Heart left ventricle (tissue), 16 donors: ENCODE results near the gene FAM151A. TPM values are rescaled to one million over a fixed set of nuclear protein-coding genes. Genes with fewer than 3 reads are reported as not detected.

Experiments used
- ATAC-seq, 4 donors: fragments of 200-7000 bp; cut with Tn5 transposase; one replicate each; pipeline ENCODE4 v1.9.1; 2020 to 2022; ENCODE audit warnings: moderate library complexity in 4 of 4, mild to moderate bottlenecking in 3 of 4, moderate number of reproducible peaks in 1 of 4
- DNase-seq, 5 donors: peaks; one replicate each; pipeline ENCODE4 v3.0.0-alpha.2; 2020
- H3K27ac ChIP-seq, 12 donors: fragments of 200-600 bp; sonication (generic) in 4 of 12; one replicate each; pipeline versions ENCODE4 v1.5.0 to v1.8.0; 2016 to 2022; ENCODE audit warnings: mild to moderate bottlenecking in 2 of 12
- H3K27me3 ChIP-seq, 9 donors: fragments of 200-600 bp; sonication (generic) in 2 of 9; one replicate each; pipeline versions ENCODE4 v1.5.1 to v1.8.0; 2016 to 2022; ENCODE audit warnings: mild to moderate bottlenecking in 3 of 9
- H3K36me3 ChIP-seq, 9 donors: fragments of 200-600 bp; sonication (generic) in 2 of 9; one replicate each; pipeline versions ENCODE4 v1.5.0 to v1.8.0; 2018 to 2022; ENCODE audit warnings: mild to moderate bottlenecking in 2 of 9
- H3K4me1 ChIP-seq, 12 donors: fragments of 200-600 bp; sonication (generic) in 4 of 12; one replicate each; pipeline versions ENCODE4 v1.5.0 to v1.8.0; 2016 to 2022; ENCODE audit warnings: mild to moderate bottlenecking in 3 of 12
- H3K4me3 ChIP-seq, 12 donors: fragments of 200-600 bp; sonication (generic) in 4 of 12; one replicate each; pipeline versions ENCODE4 v1.5.0 to v1.8.0; 2017 to 2022; ENCODE audit warnings: mild to moderate bottlenecking in 9 of 12, moderate library complexity in 4 of 12
- H3K9me3 ChIP-seq, 12 donors: fragments of 200-600 bp; sonication (generic) in 4 of 12; one replicate each; pipeline versions ENCODE4 v1.5.0 to v1.8.0; 2016 to 2022; ENCODE audit warnings: mild to moderate bottlenecking in 1 of 12
- POLR2A ChIP-seq, 2 donors: fragments of 450-650 bp; IDR thresholded peaks; one replicate each; pipeline ENCODE4 v1.6.1; 2017; ENCODE audit warnings: antibody characterized with exemption in 2 of 2, mild to moderate bottlenecking in 2 of 2, moderate library complexity in 2 of 2
- WGBS, 4 donors: extraction: QIAGEN DNeasy Blood & Tissue Kit in 2 of 4; methylation state at CpG; one replicate each; pipeline versions ENCODE4 v1.1.5 to v1.1.7; 2013 to 2018; 5-methylcytosine and 5-hydroxymethylcytosine counted together
- intact Hi-C, 10 donors: fragments of 100-400 bp; cut with DNase I; formaldehyde crosslinking; loops; one replicate each; pipeline versions ENCODE4 v1.11.1 to v1.14.2; 2022
- polyA plus RNA-seq, 2 donors: library from polyadenylated mRNA; stranded (reverse); fragments of 200-250 nt; gene quantifications; one replicate each; pipeline ENCODE4 v1.2.3, GENCODE V29; 2013
- total RNA-seq, 9 donors: library from RNA; depleted of rRNA in 2 of 9; stranded (reverse); fragments of >200 nt in 2 of 9; fragmentation: NEBNext Ultra II Directional in 3 of 9; extraction: Animal tissue kit (Norgen Biotek cat#: 25700) in 3 of 9; gene quantifications; one replicate each; pipeline versions ENCODE4 v1.1.0 to v1.2.4, GENCODE V29; 2016 to 2023
- TF ChIP-seq, protein P1 (sequence below), 12 donors: fragments of 200-600 bp; sonication (generic) in 4 of 12; IDR thresholded peaks; one replicate each; pipeline versions ENCODE4 v1.5.0 to v1.8.0; 2018 to 2022; ENCODE audit warnings: antibody characterized with exemption in 12 of 12, mild to moderate bottlenecking in 5 of 12
- donor health status: ischemic (EF 13 %, LVEDD 7.1; RV severe dilation, severe dysfunction).
- donor health status: healthy with polysubstance abuse.
- donor health status: DM: no; HTN: yes; CAD: no.
- donor health status: DM: no; HTN: no; CAD: no.
- donor health status: ischemic (EF 25% LVEDD 6.9; RV normal size, moderate dysfunction).
- donor health status: ischemic (EF 25% LVEDD 5.7; RV mildly dilated, moderate dysfunction).
- donor health status: healthy.
- donor health status: DM: yes; HTN: yes; CAD: no.
- donor health status: ischemic (EF 35%, LVEDD 5.7; RV mildly dilated, moderate dysfunction).
- donor health status: nonischemic (EF 11% LVEDD 7.7; RV severe dilation, severe dysfunction).
- donor health status: DM: yes; HTN: yes; CAD: no.
- donor health status: PGD.
- donor health status: ischemic (EF 29% LVEDD 5.4; RV normal size, mild dysfunction).
- donor health status: nonischemic (EF 23%, LVEDD 6.1; RV moderate dilation, normal function).

Gene FAM151A
- total and polyA plus RNA-seq, 11 donors, result 0.19 to 1.9 (median 0.53) TPM

DNA sequence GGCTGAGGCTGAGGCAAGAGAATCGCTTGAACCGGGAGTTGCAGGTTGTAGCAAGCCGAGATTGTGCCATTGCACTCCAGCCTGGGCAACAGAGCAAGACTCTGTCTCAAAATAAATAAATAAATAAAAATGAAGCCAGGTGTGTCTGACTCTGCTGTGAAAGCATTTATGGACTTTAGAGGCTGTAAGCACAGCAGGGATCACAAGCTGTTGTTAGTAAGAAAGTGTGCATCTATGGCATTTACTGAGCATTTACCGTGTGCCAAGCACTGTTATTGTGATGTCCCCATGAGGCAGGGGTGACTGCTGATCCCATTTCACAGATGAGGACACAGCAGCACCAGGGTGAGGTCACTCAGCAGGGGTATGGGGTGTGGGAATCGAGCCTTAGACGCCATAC lies 20.1 kb downstream of the FAM151A start:
- ATAC-seq, result peak in 1 of 4 donors; percentile 2
- peaks cover 0 to 9% (median 0%) of the 10 kb centered on the region in 12 donors for H3K4me1 ChIP-seq

DNA sequence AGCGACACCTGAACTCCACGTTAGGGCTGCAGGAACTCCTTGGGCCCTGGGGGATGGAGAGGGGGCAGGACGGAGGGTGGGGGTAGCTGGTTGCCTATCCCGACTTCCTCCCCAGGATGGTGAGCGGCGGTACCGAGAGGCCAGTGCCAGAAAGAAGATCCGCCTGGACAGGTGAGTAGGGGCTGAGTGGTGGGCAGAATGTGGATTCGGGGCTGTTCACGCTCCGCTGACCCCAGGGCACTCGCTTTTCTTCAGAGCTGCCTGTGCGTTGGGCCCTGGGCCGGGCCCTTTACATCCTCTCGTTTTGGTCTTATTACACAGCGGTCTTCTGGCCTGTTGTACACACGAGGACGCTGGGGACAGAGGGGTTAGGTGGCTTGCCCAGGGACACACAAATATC lies 20.8 kb downstream of the FAM151A start:
- peaks cover 0 to 9% (median 0%) of the 10 kb centered on the region in 12 donors for H3K4me1 ChIP-seq
- peaks cover 0 to 71% (median 23%) of the 10 kb centered on the region in 9 donors for H3K36me3 ChIP-seq
- WGBS, 4 donors, result 82 to 86% (median 83%) methylated on average over 18 of the region's 18 CpGs
- H3K27ac ChIP-seq, result no peak overlapping the region
- intact Hi-C loops, result loop anchor here in 1 of 10 donors (5.0 kb wide), 1 partner anchor 685 kb away; no protein-coding TSS in a partner anchor
- H3K27me3 ChIP-seq, result no peaks in the 10 kb centered on the region
- no peak overlapping the region for H3K4me3 ChIP-seq
- TF ChIP-seq, protein P1, sequence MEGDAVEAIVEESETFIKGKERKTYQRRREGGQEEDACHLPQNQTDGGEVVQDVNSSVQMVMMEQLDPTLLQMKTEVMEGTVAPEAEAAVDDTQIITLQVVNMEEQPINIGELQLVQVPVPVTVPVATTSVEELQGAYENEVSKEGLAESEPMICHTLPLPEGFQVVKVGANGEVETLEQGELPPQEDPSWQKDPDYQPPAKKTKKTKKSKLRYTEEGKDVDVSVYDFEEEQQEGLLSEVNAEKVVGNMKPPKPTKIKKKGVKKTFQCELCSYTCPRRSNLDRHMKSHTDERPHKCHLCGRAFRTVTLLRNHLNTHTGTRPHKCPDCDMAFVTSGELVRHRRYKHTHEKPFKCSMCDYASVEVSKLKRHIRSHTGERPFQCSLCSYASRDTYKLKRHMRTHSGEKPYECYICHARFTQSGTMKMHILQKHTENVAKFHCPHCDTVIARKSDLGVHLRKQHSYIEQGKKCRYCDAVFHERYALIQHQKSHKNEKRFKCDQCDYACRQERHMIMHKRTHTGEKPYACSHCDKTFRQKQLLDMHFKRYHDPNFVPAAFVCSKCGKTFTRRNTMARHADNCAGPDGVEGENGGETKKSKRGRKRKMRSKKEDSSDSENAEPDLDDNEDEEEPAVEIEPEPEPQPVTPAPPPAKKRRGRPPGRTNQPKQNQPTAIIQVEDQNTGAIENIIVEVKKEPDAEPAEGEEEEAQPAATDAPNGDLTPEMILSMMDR (IDR thresholded peaks at IDR 0.05), result no peak
- no peak for TF ChIP-seq POLR2A (IDR thresholded peaks at IDR 0.05)
- no peaks in the 10 kb centered on the region for H3K9me3 ChIP-seq
- ATAC-seq (no peak), DNase-seq (peak in 1 of 5 donors; percentile 59)

More for the DNA sequence above, 20.1 kb downstream of the FAM151A start:
- no peak overlapping the region for H3K27ac ChIP-seq
- 86 to 91% (median 88%) methylated on average over 6 of the region's 6 CpGs for WGBS, 4 donors
- TF ChIP-seq POLR2A (IDR thresholded peaks at IDR 0.05), result no peak
- TF ChIP-seq, protein P1 (IDR thresholded peaks at IDR 0.05), result no peak
- DNase-seq, result no peak
- no peaks in the 10 kb centered on the region for H3K27me3 ChIP-seq
- peaks cover 0 to 71% (median 28%) of the 10 kb centered on the region in 9 donors for H3K36me3 ChIP-seq
- no peaks in the 10 kb centered on the region for H3K9me3 ChIP-seq
- intact Hi-C loops, result loop anchor here in 1 of 10 donors (5.0 kb wide), 1 partner anchor 686 kb away; no protein-coding TSS in a partner anchor
- no peak overlapping the region for H3K4me3 ChIP-seq

DNA sequence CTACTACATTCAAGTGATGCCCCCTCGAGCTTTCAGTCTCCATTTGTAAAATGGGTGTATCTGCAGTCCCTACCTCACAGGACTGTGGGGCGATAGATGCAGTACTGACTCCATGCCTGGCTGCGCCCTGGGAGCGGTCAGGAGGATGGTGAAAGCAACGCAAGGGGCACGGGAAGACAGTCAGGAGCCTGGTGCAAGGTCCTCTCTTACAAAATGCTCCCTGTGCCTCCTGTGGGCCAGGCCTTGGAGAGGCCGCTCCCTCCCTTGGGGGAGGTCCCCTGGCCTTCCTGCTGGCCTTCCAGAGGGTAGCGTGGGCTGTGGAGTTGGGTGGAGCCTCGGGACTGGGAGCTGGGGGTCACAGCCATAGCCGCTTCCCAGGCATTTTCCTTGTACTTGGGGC lies 21.6 kb downstream of the FAM151A start:
- Histone ChIP-seq H3K4me1 (peaks cover 0 to 9% (median 0%) of the 10 kb centered on the region in 12 donors), H3K9me3 (no peaks in the 10 kb centered on the region), H3K4me3 (no peak overlapping the region), H3K27ac (peak overlapping the region in 2 of 12 donors; percentile 7 to 24), H3K36me3 (peaks cover 0 to 71% (median 24%) of the 10 kb centered on the region in 9 donors), H3K27me3 (no peaks in the 10 kb centered on the region)
- 75 to 82% (median 78%) methylated on average over 6 to 10 of the region's 10 CpGs for WGBS, 4 donors
- intact Hi-C loops, result loop anchor here in 1 of 10 donors (5.0 kb wide), 1 partner anchor 684 kb away; no protein-coding TSS in a partner anchor
- DNase-seq (no peak), ATAC-seq (no peak)
- TF ChIP-seq POLR2A (IDR thresholded peaks at IDR 0.05), result no peak
- TF ChIP-seq, protein P1 (IDR thresholded peaks at IDR 0.05), result no peak

DNA sequence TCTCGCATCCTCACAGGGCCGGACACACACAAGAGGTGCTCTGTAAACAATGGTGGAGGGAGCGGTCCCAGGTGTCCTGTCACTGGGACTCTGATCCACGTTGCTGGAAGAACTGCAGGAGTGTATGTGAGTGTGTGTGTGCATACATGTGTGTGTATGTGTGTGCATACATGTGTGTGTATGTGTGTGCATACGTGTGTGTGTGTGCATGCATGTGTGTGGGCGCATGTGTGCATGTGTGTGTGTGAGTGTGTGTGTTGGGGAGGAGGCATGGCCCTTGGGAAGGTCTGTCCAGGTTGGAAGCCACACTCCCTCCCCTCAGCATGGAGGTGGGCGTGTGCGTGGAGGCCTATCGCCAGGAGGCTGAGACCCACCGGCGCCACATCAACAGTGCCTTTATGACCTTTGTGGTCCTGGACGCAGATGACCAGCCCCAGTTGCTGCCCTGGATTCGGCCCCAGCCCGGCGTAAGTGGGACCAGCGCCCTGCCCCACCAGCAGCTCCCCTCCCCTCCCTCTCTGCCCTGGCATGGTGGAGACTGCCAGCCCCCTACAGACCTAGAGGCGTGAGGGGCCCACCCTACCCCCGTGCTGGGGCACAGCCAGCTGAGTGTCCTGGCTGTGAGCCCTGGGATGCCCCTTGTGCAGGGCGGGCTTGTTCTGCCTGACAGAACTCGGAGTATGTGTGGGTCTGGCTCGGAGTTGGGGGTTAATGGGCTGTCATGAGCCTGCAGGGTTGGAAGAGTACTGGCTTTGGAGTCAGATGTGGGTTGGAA lies 22.2 kb downstream of the FAM151A start:
- H3K9me3 ChIP-seq, result no peaks in the 10 kb centered on the region
- peaks cover 0 to 10% (median 0%) of the 10 kb centered on the region in 12 donors for H3K4me1 ChIP-seq
- H3K27ac ChIP-seq, result peak overlapping the region in 2 of 12 donors; percentile 7 to 24
- intact Hi-C loops, result loop anchor here in 1 of 10 donors (5.0 kb wide), 1 partner anchor 684 kb away; no protein-coding TSS in a partner anchor
- no peaks in the 10 kb centered on the region for H3K27me3 ChIP-seq
- no peak overlapping the region for H3K4me3 ChIP-seq
- DNase-seq, result no peak
- 55 to 78% (median 68%) methylated on average over 18 to 21 of the region's 21 CpGs for WGBS, 4 donors
- peaks cover 0 to 71% (median 21%) of the 10 kb centered on the region in 9 donors for H3K36me3 ChIP-seq
- TF ChIP-seq, protein P1 (IDR thresholded peaks at IDR 0.05), result no peak
- ATAC-seq, result peak in 2 of 4 donors; percentile 31 to 40
